HepG2 (cell line): ENCODE measurements around the gene BMF. TPM values are rescaled to one million over a fixed set of nuclear protein-coding genes. Genes with fewer than 3 reads are reported as not detected.

Experiments used
- AKAP8 ChIP-seq: sonication (generic); formaldehyde crosslinking; IDR thresholded peaks from 2 replicates; pipeline ENCODE4 v1.5.1; 2020; ENCODE audit warnings: mild to moderate bottlenecking, missing genetic modification reagents
- ASH2L ChIP-seq: fragments of 300-600, 200-600 bp; sonication (generic); IDR thresholded peaks from 2 replicates; pipeline ENCODE4 v1.7.0; 2017; ENCODE audit warnings: low read depth, mild to moderate bottlenecking, moderate library complexity, mixed read lengths, low read length; ENCODE audit not compliant: insufficient read length
- CEBPB ChIP-seq: IDR thresholded peaks from 2 replicates; pipeline ENCODE4 v1.6.1; 2011; ENCODE audit warnings: low read depth, low read length, improper control_type of control experiment, borderline replicate concordance
- HIVEP1 ChIP-seq: sonication (generic); formaldehyde crosslinking; IDR thresholded peaks from 2 replicates; pipeline ENCODE4 v1.4.0; 2020; ENCODE audit warnings: mild to moderate bottlenecking, missing genetic modification reagents
- HOXA5 ChIP-seq: sonication (generic); formaldehyde crosslinking; IDR thresholded peaks from 2 replicates; pipeline ENCODE4 v1.4.0; 2020; ENCODE audit warnings: missing genetic modification reagents
- MXD4 ChIP-seq: IDR thresholded peaks from 2 replicates; pipeline ENCODE4 v1.6.1; 2016; ENCODE audit warnings: mild to moderate bottlenecking, missing biosample characterization, missing genetic modification reagents
- NFIC ChIP-seq: IDR thresholded peaks from 2 replicates; pipeline ENCODE4 v1.6.1; 2012; ENCODE audit warnings: mild to moderate bottlenecking, low read length, inconsistent platforms
- SAP130 ChIP-seq: IDR thresholded peaks from 2 replicates; pipeline ENCODE4 v1.6.1; 2016; ENCODE audit warnings: low read depth
- ZNF777 ChIP-seq: sonication (generic); formaldehyde crosslinking; IDR thresholded peaks from 2 replicates; pipeline ENCODE4 v1.4.0; 2020; ENCODE audit warnings: missing genetic modification reagents
- polyA plus RNA-seq, 8 experiments: library from polyadenylated mRNA; depleted of rRNA in 3 of 8; stranded (reverse) in 7 of 8; unstranded in 1 of 8; fragments of >200 nt; fragmentation: Illumina TruSeq in 4 of 8; extraction: Trizol in 4 of 8; gene quantifications; 2 replicates each; pipeline versions ENCODE4 v1.2.1 to v1.2.3, GENCODE V29; 2011 to 2016; ENCODE audit warnings: low read depth in 4 of 8, missing spikeins in 1 of 8, mixed read lengths in 1 of 8; ENCODE audit not compliant: insufficient read depth in 1 of 8
- total RNA-seq, 5 experiments: library from RNA; depleted of rRNA; stranded (reverse); fragments of >200 nt; fragmentation: Illumina TruSeq; extraction: Trizol; gene quantifications; 2 replicates each; pipeline ENCODE4 v1.2.3, GENCODE V29; 2016; ENCODE audit warnings: low read depth in 1 of 5
- TF ChIP-seq, protein P1 (sequence below): sonication (generic); formaldehyde crosslinking; IDR thresholded peaks from 2 replicates; pipeline ENCODE4 v1.4.0; 2020; ENCODE audit warnings: mild to moderate bottlenecking, low read depth, missing genetic modification reagents
- TF ChIP-seq, protein P2 (sequence below): sonication (generic); formaldehyde crosslinking; IDR thresholded peaks from 2 replicates; pipeline ENCODE4 v1.5.0; 2020; ENCODE audit warnings: mild to moderate bottlenecking, missing genetic modification reagents
- TF ChIP-seq, protein P3 (sequence below): sonication (generic); formaldehyde crosslinking; IDR thresholded peaks from 2 replicates; pipeline ENCODE4 v1.4.0; 2020; ENCODE audit warnings: missing genetic modification reagents, borderline replicate concordance
- TF ChIP-seq, protein P4 (sequence below): sonication (generic); formaldehyde crosslinking; IDR thresholded peaks from 2 replicates; pipeline ENCODE4 v1.4.0; 2020; ENCODE audit warnings: missing genetic modification reagents, mild to moderate bottlenecking, borderline replicate concordance
- TF ChIP-seq, protein P5 (sequence below): sonication (generic); formaldehyde crosslinking; IDR thresholded peaks from 2 replicates; pipeline ENCODE4 v1.5.1; 2020; ENCODE audit warnings: missing genetic modification reagents, mild to moderate bottlenecking, borderline replicate concordance

Gene BMF
- total and polyA plus RNA-seq, 2 of the 13 experiments (the other 11 are each of a cell fraction or from before 2014, with no cell fraction given), result 8.7 to 15.9 TPM

DNA sequence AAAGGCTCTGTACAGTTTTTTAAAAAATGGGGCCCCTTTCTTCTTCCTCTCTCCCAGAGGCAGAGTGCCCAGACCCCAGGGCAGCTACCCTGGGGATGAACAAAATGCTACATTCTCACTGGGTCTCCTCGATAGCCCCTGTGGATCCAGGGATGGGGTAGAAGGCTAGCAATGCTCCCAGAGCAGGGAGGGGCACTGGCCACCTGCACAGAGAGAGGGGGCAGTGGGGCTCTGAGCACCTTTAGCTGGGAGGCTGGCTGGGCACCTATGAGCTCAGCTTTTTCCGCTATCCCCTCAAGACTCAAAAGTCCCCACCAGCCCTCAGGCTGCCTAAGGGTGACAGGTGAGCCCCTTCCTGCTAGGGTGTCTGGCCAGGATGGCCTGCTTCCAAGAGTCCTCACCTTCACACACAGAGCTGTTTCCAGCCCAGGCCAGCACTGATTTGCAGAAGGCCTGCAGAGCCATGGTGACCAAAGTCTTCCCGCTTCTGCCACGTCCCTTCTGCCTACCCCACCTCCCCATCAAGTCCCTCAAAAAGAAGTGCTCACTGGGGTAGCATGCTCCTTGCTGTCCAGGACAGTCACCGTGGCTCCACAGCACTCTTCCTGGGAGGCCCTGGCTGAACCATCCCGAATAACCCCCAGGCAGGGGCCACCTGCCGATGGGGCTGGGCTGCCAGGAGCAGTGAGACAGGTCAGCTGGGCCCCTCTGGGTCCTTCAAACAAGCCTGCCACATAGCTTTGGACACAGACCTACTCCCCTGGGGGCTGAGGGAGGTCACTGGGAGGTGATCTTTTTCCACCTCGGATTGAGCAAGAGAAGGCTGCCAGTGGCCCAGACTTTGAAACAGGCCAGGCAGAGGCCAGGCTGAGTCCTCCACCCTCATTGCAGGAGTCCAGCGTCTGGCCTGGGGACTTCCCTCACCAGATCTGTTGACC lies 20.4 kb downstream of the BMF start (continued):
- peak; percentile 28; the same call in 1 of the 2 replicates for TF ChIP-seq AKAP8 (CRISPR knock-in tag)
- TF ChIP-seq, protein P1, sequence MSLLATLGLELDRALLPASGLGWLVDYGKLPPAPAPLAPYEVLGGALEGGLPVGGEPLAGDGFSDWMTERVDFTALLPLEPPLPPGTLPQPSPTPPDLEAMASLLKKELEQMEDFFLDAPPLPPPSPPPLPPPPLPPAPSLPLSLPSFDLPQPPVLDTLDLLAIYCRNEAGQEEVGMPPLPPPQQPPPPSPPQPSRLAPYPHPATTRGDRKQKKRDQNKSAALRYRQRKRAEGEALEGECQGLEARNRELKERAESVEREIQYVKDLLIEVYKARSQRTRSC (CRISPR knock-in tag), result 0 out of 2 replicates have a peak, but pooled peaks have one; percentile 57
- TF ChIP-seq HIVEP1 (CRISPR knock-in tag), result peak; percentile 95
- TF ChIP-seq SAP130 (CRISPR knock-in tag), result peak; percentile 84
- TF ChIP-seq, protein P2, sequence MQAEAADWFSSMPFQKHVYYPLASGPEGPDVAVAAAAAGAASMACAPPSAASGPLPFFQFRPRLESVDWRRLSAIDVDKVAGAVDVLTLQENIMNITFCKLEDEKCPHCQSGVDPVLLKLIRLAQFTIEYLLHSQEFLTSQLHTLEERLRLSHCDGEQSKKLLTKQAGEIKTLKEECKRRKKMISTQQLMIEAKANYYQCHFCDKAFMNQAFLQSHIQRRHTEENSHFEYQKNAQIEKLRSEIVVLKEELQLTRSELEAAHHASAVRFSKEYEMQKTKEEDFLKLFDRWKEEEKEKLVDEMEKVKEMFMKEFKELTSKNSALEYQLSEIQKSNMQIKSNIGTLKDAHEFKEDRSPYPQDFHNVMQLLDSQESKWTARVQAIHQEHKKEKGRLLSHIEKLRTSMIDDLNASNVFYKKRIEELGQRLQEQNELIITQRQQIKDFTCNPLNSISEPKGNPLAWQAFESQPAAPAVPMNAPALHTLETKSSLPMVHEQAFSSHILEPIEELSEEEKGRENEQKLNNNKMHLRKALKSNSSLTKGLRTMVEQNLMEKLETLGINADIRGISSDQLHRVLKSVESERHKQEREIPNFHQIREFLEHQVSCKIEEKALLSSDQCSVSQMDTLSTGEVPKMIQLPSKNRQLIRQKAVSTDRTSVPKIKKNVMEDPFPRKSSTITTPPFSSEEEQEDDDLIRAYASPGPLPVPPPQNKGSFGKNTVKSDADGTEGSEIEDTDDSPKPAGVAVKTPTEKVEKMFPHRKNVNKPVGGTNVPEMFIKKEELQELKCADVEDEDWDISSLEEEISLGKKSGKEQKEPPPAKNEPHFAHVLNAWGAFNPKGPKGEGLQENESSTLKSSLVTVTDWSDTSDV (CRISPR knock-in tag), result 0 out of 2 replicates have a peak, but pooled peaks have one; percentile 62
- peak; percentile 24 for TF ChIP-seq ASH2L
- TF ChIP-seq, protein P3, sequence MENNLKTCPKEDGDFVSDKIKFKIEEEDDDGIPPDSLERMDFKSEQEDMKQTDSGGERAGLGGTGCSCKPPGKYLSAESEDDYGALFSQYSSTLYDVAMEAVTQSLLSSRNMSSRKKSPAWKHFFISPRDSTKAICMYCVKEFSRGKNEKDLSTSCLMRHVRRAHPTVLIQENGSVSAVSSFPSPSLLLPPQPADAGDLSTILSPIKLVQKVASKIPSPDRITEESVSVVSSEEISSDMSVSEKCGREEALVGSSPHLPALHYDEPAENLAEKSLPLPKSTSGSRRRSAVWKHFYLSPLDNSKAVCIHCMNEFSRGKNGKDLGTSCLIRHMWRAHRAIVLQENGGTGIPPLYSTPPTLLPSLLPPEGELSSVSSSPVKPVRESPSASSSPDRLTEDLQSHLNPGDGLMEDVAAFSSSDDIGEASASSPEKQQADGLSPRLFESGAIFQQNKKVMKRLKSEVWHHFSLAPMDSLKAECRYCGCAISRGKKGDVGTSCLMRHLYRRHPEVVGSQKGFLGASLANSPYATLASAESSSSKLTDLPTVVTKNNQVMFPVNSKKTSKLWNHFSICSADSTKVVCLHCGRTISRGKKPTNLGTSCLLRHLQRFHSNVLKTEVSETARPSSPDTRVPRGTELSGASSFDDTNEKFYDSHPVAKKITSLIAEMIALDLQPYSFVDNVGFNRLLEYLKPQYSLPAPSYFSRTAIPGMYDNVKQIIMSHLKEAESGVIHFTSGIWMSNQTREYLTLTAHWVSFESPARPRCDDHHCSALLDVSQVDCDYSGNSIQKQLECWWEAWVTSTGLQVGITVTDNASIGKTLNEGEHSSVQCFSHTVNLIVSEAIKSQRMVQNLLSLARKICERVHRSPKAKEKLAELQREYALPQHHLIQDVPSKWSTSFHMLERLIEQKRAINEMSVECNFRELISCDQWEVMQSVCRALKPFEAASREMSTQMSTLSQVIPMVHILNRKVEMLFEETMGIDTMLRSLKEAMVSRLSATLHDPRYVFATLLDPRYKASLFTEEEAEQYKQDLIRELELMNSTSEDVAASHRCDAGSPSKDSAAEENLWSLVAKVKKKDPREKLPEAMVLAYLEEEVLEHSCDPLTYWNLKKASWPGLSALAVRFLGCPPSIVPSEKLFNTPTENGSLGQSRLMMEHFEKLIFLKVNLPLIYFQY (CRISPR knock-in tag), result peak; percentile 89; the same call in 1 of the 2 replicates
- TF ChIP-seq CEBPB, result peak; percentile 97
- peak; percentile 54; the same call in 1 of the 2 replicates for TF ChIP-seq HOXA5 (CRISPR knock-in tag)
- no peak for TF ChIP-seq ZNF777
- TF ChIP-seq, protein P4, sequence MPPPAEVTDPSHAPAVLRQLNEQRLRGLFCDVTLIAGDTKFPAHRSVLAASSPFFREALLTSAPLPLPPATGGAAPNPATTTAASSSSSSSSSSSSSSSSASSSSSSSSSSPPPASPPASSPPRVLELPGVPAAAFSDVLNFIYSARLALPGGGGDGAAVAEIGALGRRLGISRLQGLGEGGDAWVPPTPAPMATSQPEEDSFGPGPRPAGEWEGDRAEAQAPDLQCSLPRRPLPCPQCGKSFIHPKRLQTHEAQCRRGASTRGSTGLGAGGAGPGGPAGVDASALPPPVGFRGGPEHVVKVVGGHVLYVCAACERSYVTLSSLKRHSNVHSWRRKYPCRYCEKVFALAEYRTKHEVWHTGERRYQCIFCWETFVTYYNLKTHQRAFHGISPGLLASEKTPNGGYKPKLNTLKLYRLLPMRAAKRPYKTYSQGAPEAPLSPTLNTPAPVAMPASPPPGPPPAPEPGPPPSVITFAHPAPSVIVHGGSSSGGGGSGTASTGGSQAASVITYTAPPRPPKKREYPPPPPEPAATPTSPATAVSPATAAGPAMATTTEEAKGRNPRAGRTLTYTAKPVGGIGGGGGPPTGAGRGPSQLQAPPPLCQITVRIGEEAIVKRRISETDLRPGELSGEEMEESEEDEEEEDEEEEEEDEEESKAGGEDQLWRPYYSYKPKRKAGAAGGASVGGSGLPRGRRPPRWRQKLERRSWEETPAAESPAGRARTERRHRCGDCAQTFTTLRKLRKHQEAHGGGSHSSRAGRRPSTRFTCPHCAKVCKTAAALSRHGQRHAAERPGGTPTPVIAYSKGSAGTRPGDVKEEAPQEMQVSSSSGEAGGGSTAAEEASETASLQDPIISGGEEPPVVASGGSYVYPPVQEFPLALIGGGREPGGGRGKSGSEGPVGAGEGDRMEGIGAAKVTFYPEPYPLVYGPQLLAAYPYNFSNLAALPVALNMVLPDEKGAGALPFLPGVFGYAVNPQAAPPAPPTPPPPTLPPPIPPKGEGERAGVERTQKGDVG (CRISPR knock-in tag), result 0 out of 2 replicates have a peak, but pooled peaks have one; percentile 40
- TF ChIP-seq NFIC, result no peak
- peak; percentile 61; the same call in 1 of the 2 replicates for TF ChIP-seq MXD4
- TF ChIP-seq, protein P5, sequence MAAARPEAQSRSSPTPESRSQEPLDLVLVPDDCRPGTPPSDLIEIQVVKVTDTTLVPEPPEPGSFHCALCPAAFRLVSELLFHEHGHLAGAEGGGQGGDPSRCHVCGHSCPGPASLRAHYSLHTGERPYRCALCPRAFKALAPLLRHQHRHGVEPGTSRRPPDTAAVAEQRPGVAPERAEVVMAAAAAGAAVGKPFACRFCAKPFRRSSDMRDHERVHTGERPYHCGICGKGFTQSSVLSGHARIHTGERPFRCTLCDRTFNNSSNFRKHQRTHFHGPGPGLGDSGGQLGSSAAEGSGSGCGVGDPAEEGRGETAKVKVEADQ, result 0 out of 2 replicates have a peak, but pooled peaks have one; percentile 55
